HG03342 (cell line): ENCODE data around the gene ECHDC1.

Source experiments
- ATAC-seq: cut with Tn5 transposase; IDR thresholded peaks from one replicate; pipeline ENCODE4 v1.9.1; 2021; ENCODE audit warnings: mild to moderate bottlenecking, moderate library complexity; ENCODE audit not compliant: unreplicated experiment

ECHDC1 gene

DNA sequence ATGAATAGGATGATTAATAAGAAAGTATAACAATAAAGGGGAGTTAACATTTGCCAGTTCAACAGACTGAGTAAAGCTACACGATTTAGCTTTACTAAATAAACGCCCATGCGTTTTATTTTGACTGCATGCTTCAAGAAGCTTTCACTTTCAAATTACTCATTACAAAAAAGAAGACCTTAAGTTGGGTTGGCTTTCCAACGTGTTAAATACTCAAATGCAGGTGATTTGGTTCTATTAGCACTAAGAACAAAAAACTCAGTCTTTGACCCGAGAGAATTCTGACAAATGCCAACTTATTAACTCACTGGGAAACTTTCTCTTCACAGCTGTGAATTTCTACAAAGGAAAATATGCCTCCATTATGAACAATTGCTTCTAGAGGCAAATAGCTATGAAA lies 51.9 kb downstream of the ECHDC1 start:
- ATAC-seq: peak; percentile 91

- no peak for ATAC-seq
Measured at GRCh38 chr6:127290391-127291265, 52.8 kb downstream of the ECHDC1 start.

GRCh38 chr6:127289934-127290333 lies 53.5 kb downstream of the ECHDC1 start:
- no peak for ATAC-seq

DNA sequence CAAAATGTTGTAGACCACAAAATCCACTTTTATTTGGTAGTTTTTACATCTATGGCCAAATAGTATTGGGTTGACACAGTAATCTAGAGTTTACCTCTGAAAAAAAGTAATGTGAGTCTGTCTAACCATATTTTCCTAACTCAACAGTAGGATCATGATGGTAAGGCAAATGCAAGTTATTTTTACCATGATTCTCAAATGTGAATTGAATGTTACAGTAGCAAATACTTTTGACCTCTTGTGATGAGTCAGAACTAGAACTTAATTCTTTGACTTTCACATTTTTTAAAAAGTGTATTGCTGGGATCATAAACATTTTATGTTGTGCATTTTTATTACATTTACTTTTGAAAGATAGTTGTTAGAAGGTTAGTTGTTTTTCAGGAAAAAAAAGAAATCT lies 54.7 kb downstream of the ECHDC1 start:
- ATAC-seq: no peak

DNA sequence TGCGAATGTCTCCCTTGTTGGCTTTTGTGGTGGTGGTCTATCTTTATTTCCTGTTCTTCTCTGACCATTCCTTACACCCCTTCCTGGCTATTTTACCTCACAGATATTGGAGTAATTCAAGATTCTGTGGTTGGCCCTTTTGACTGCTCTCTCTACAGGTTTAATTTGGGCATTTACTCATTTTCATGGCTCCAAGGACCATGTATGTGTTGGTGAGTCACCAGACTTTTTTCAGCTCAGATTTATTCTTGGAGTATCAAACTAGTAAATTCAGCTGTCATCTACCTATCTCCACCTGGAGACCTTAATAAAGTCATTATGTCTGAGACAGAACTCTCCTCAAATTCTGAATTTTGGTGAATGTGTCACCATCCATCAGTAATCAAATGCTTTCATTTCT lies 61.2 kb downstream of the ECHDC1 start:
- ATAC-seq: no peak

DNA sequence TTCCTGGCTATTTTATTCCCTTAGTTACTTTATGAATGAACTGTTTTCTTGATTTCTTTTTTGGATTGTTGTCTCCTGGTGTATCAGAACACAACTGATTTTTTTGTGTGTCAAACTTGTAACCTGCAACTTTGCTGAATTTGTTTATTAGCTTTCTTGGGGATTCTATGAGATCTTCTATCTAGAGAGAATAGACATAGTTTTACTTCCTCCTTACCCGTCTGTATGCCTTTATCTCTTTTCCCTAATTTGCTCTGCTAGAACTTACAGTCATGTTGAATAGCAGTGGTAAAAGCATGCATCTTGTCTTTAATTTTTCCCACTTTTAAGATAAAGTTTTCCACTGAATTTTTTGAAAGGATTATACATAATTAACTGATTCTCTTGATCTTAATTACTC lies 63.6 kb downstream of the ECHDC1 start:
- no peak for ATAC-seq

- ATAC-seq: no peak
Measured at GRCh38 chr6:127277878-127278843, 65.2 kb downstream of the ECHDC1 start.

- no peak for ATAC-seq
Measured at GRCh38 chr6:127276331-127276730, 67.1 kb downstream of the ECHDC1 start.

DNA sequence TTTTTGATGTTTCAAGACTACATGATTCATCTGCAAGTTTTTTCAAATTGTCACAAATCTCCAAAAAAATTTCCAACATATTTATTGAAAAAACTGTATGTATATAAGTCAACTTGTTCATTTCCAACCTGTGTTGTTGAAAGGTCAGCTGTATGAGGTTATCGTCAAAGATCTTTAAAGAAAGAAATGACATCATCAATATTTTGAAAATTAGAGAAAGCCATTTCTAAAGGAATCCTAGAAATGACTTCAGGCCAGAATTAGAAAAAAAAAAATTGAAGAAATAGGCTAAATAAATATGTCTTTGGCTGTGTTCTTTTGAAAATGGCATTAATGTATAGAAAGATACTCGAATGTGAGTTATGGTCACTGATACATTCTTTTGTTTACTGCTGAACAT lies 69.9 kb downstream of the ECHDC1 start:
- no peak for ATAC-seq

DNA sequence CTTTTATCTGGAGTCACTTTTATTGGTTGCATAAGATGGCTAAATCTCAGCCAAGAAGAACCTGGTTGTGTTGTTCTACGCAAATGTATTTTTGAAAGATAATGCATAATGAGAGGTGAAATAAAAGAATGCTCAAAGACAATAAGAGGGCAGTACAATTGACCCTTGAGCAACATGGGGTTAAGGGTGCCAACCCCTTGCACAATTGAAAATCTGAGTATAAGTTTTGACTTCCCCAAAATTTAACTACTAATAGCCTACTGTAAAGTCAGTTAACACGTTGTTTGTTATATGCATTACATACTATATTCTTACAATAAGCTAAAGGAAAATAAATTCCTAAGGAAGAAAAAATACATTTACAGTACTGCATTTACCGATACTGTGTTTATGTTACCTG lies 70.8 kb downstream of the ECHDC1 start:
- no peak for ATAC-seq

- peak; percentile 5 for ATAC-seq
Measured at GRCh38 chr6:127267646-127268625, 75.5 kb downstream of the ECHDC1 start.

DNA sequence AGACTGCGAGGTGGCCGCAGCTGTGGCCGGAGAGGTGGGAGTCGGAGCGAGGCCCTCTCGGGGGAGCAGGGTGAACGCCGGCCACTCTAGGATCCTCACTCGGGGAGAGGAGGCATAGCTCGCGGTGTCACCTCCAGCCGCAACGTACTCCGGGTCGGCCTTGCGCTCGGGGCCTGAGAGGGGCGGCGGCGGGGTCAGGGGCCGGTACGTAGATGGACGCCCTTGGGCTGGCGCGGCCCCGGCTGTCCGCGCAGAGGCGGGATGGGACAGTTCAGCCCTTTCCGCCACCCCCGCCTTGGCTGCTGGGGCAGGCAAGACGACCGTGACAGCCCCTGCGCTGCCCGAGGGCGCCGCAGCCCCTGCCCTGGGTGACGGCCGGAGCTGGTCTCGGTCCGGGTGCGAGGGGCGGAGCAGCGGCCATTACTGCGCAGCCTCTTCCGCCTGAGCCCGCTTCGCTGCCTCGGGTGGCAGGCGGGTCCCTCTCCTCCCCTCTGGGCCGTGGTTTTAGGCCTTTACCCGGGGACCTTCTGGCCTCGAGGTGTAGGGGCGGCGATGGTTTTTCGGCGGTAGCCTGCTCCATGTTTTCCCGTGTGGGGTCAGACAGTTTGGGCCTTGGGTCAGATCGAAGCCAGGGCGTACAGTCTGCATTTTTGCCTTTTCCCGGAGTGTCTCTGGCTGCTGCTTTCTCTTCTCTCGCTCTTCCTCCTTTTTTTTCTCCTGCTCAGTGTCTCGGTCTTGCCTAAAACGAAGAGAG lies 76.3 kb downstream of the ECHDC1 start:
- peak; percentile 68 for ATAC-seq

GRCh38 chr6:127266178-127266891 lies 77.1 kb downstream of the ECHDC1 start, which contains the start of gene RNF146:
RNF146 (plus strand) TSS chr6:127266864; CDS start chr6:127280339, 13,475 bp downstream.
- ATAC-seq: peak; percentile 81

DNA sequence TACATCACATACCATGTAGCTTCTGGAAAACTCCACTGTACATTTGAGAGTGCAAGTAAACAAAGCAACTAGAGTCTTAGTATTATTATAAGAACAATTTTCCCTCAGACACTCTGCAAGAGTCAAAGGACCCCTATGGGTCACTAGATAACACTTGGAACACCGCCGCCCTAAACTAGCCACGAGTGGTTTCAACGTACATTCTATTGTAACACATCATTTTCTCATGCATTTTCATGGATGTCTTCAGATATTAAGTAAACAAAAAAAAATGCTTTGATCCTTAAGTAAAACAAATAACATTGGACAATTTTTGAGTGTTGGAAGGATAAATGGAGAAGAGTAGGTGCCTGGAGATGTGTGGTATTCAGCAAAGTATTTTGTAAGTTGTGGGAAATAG lies 79.9 kb downstream of the ECHDC1 start:
- ATAC-seq: no peak

GRCh38 chr6:127262896-127263295 lies 80.5 kb downstream of the ECHDC1 start:
- ATAC-seq: no peak

- ATAC-seq: no peak
Measured at GRCh38 chr6:127255286-127255685, 88.1 kb downstream of the ECHDC1 start.

- no peak for ATAC-seq
Measured at GRCh38 chr6:127249621-127250020, 93.8 kb downstream of the ECHDC1 start.

GRCh38 chr6:127247114-127248096 lies 96.0 kb downstream of the ECHDC1 start:
- ATAC-seq: no peak
